Measurements from ENCODE around the gene IL1R1.

Gene IL1R1

GRCh38 chr2:102112692-102113665, 29.6 kb upstream of the IL1R1 start:
- Histone ChIP-seq H3K4me3 (ENCODE audit: low read depth, low read length, poor library complexity, severe bottlenecking) (no peak overlapping the region), H3K27ac (ENCODE audit: low read depth, low read length, poor library complexity, severe bottlenecking) (no peak overlapping the region), H3K79me2 (ENCODE audit: insufficient read depth, low read length) (no peaks in the 10 kb centered on the region), H3K9me2 (ENCODE audit: low read depth, low read length) (no peaks in the 10 kb centered on the region), H3K4me1 (ENCODE audit: insufficient read depth, low read length, severe bottlenecking) (no peaks in the 10 kb centered on the region), H3K9me3 (ENCODE audit: low read length) (no peaks in the 10 kb centered on the region), H3K27me3 (ENCODE audit: insufficient read depth, low read length) (no peaks in the 10 kb centered on the region), H4K20me1 (ENCODE audit: insufficient read depth, low read length) (no peaks in the 10 kb centered on the region), H2AFZ (ENCODE audit: low read length) (no peak overlapping the region), H3F3A (ENCODE audit: insufficient read depth, low read length) (no peaks in the 10 kb centered on the region), H3K36me3 (ENCODE audit: insufficient read depth, low read length) (no peaks in the 10 kb centered on the region), H3K4me2 (ENCODE audit: low read length) (no peak overlapping the region), H3K9ac (ENCODE audit: low read length) (no peak overlapping the region)
- no peak for TF ChIP-seq EZH2 (IDR thresholded peaks at IDR 0.05; ENCODE audit: borderline replicate concordance, low read length)
- TF ChIP-seq, protein P1, sequence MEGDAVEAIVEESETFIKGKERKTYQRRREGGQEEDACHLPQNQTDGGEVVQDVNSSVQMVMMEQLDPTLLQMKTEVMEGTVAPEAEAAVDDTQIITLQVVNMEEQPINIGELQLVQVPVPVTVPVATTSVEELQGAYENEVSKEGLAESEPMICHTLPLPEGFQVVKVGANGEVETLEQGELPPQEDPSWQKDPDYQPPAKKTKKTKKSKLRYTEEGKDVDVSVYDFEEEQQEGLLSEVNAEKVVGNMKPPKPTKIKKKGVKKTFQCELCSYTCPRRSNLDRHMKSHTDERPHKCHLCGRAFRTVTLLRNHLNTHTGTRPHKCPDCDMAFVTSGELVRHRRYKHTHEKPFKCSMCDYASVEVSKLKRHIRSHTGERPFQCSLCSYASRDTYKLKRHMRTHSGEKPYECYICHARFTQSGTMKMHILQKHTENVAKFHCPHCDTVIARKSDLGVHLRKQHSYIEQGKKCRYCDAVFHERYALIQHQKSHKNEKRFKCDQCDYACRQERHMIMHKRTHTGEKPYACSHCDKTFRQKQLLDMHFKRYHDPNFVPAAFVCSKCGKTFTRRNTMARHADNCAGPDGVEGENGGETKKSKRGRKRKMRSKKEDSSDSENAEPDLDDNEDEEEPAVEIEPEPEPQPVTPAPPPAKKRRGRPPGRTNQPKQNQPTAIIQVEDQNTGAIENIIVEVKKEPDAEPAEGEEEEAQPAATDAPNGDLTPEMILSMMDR (IDR thresholded peaks at IDR 0.05; ENCODE audit: low read length) = no peak

GRCh38 chr2:102114290-102114721, 28.2 kb upstream of the IL1R1 start:
- Histone ChIP-seq H3F3A (ENCODE audit: insufficient read depth, low read length) (no peaks in the 10 kb centered on the region), H3K27me3 (ENCODE audit: insufficient read depth, low read length) (no peaks in the 10 kb centered on the region), H2AFZ (ENCODE audit: low read length) (no peak overlapping the region), H3K9me3 (ENCODE audit: low read length) (no peaks in the 10 kb centered on the region), H3K4me1 (ENCODE audit: insufficient read depth, low read length, severe bottlenecking) (no peaks in the 10 kb centered on the region), H3K4me3 (ENCODE audit: low read depth, low read length, poor library complexity, severe bottlenecking) (no peak overlapping the region), H3K9me2 (ENCODE audit: low read depth, low read length) (no peaks in the 10 kb centered on the region), H3K36me3 (ENCODE audit: insufficient read depth, low read length) (no peaks in the 10 kb centered on the region), H3K4me2 (ENCODE audit: low read length) (no peak overlapping the region), H3K27ac (ENCODE audit: low read depth, low read length, poor library complexity, severe bottlenecking) (no peak overlapping the region), H3K79me2 (ENCODE audit: insufficient read depth, low read length) (no peaks in the 10 kb centered on the region), H3K9ac (ENCODE audit: low read length) (no peak overlapping the region), H4K20me1 (ENCODE audit: insufficient read depth, low read length) (no peaks in the 10 kb centered on the region)
- no peak for TF ChIP-seq EZH2 (IDR thresholded peaks at IDR 0.05; ENCODE audit: borderline replicate concordance, low read length)
- TF ChIP-seq, protein P1 (IDR thresholded peaks at IDR 0.05; ENCODE audit: low read length) = no peak

DNA sequence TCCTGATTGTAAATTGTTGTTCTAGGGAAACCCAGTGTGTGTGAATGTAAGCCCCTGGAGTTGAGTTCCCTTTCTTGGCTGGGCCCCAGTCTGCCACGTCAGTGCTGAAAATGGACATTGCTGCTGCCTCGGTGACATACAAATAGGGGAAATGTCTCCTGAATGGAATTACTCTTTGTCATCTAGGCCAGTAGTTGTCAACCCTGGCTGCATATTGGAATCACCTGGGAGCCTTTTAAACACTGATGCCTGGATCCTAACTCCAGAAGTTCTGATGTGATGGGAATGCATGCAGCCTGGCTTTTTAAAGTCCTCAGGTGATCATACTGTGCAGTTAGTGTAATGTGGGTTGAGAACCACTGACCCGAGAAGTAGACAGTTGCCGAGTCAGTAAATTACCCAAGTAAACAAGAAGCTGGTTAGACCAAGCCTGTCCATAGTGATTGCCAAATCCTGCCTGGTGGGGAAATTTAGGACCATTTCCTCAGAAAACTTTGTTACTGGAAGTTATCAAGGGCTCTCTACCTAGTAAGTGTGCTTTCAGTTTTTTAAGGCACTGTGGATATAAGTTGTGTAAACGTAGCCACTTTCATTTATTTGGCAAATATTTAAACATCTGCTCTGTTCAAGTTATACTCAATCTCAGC, 27.6 kb upstream of the IL1R1 start:
- H3K79me2 ChIP-seq (ENCODE audit: insufficient read depth, low read length) = no peaks in the 10 kb centered on the region
- no peak overlapping the region for H3K4me2 ChIP-seq (ENCODE audit: low read length)
- H3K9me3 ChIP-seq (ENCODE audit: low read length) = no peaks in the 10 kb centered on the region

More for the DNA sequence above, 27.6 kb upstream of the IL1R1 start:
- H3K4me3 ChIP-seq (ENCODE audit: low read depth, low read length, poor library complexity, severe bottlenecking) = no peak overlapping the region
- no peak overlapping the region for H3K27ac ChIP-seq (ENCODE audit: low read depth, low read length, poor library complexity, severe bottlenecking)
- no peaks in the 10 kb centered on the region for H3F3A ChIP-seq (ENCODE audit: insufficient read depth, low read length)
- H2AFZ ChIP-seq (ENCODE audit: low read length) = no peak overlapping the region
- H3K36me3 ChIP-seq (ENCODE audit: insufficient read depth, low read length) = no peaks in the 10 kb centered on the region
- H3K9ac ChIP-seq (ENCODE audit: low read length) = no peak overlapping the region
- H3K9me2 ChIP-seq (ENCODE audit: low read depth, low read length) = no peaks in the 10 kb centered on the region
- H3K27me3 ChIP-seq (ENCODE audit: insufficient read depth, low read length) = no peaks in the 10 kb centered on the region
- H4K20me1 ChIP-seq (ENCODE audit: insufficient read depth, low read length) = no peaks in the 10 kb centered on the region
- no peak for TF ChIP-seq EZH2 (IDR thresholded peaks at IDR 0.05; ENCODE audit: borderline replicate concordance, low read length)
- TF ChIP-seq, protein P1 (IDR thresholded peaks at IDR 0.05; ENCODE audit: low read length) = no peak
- H3K4me1 ChIP-seq (ENCODE audit: insufficient read depth, low read length, severe bottlenecking) = no peaks in the 10 kb centered on the region

Data from OCI-LY1 (cell line).